Osteocyte (in vitro differentiated cells): ENCODE results near the gene EXOC4. TPM values are rescaled to one million over a fixed set of nuclear protein-coding genes. Genes with fewer than 3 reads are reported as not detected.

ENCODE experiments used
- DNase-seq: peaks from one replicate; pipeline ENCODE4 v3.0.0; 2021; ENCODE audit warnings: mixed read lengths; ENCODE audit not compliant: unreplicated experiment; ENCODE audit errors: extremely low spot score
- H3K27ac Mint-ChIP-seq: one replicate; pipeline ENCODE4 v1.8.0; 2021; ENCODE audit warnings: mild to moderate bottlenecking, mixed read lengths; ENCODE audit not compliant: unreplicated experiment
- H3K27me3 Mint-ChIP-seq: one replicate; pipeline ENCODE4 v1.8.0; 2021; ENCODE audit warnings: mixed read lengths; ENCODE audit not compliant: unreplicated experiment
- H3K36me3 Mint-ChIP-seq: one replicate; pipeline ENCODE4 v1.8.0; 2021; ENCODE audit warnings: mixed read lengths; ENCODE audit not compliant: unreplicated experiment
- H3K4me1 Mint-ChIP-seq: one replicate; pipeline ENCODE4 v1.8.0; 2021; ENCODE audit warnings: mixed read lengths; ENCODE audit not compliant: unreplicated experiment
- H3K4me3 Mint-ChIP-seq: one replicate; pipeline ENCODE4 v1.8.0; 2021; ENCODE audit warnings: mild to moderate bottlenecking, moderate library complexity, mixed read lengths; ENCODE audit not compliant: unreplicated experiment
- H3K9me3 Mint-ChIP-seq: one replicate; pipeline ENCODE4 v1.8.0; 2021; ENCODE audit warnings: mixed read lengths; ENCODE audit not compliant: unreplicated experiment
- CTCF ChIP-seq: fragments of 200-600 bp; sonication (generic); IDR thresholded peaks from 2 replicates; pipeline ENCODE4 v1.5.0; 2021; ENCODE audit warnings: antibody characterized with exemption, mild to moderate bottlenecking, moderate library complexity
- total RNA-seq: library from RNA; stranded (reverse); gene quantifications from 2 replicates; pipeline ENCODE4 v1.2.1, GENCODE V29; 2021

EXOC4 gene
- total RNA-seq, 1 donor from 2014 or later: 99.9 TPM

GRCh38 chr7:133355325-133355708, 102.4 kb downstream of the EXOC4 start:
- no peak for DNase-seq
- Mint-ChIP-seq H3K36me3 (peaks cover 24% of the 10 kb centered on the region), H3K9me3 (peaks cover 25% of the 10 kb centered on the region), H3K4me1 (peaks cover 31% of the 10 kb centered on the region), H3K27ac (peak overlapping the region; percentile 43), H3K27me3 (no peaks in the 10 kb centered on the region), H3K4me3 (no peak overlapping the region)
- TF ChIP-seq CTCF: no peak

GRCh38 chr7:133355822-133356221, 102.9 kb downstream of the EXOC4 start:
- Mint-ChIP-seq H3K27ac (no peak overlapping the region), H3K36me3 (peaks cover 26% of the 10 kb centered on the region), H3K27me3 (no peaks in the 10 kb centered on the region), H3K4me3 (no peak overlapping the region), H3K9me3 (peaks cover 23% of the 10 kb centered on the region), H3K4me1 (peaks cover 31% of the 10 kb centered on the region)
- DNase-seq: no peak
- TF ChIP-seq CTCF: no peak

- TF ChIP-seq CTCF: no peak
- H3K9me3 Mint-ChIP-seq: peaks cover 9% of the 10 kb centered on the region
- H3K4me3 Mint-ChIP-seq: no peak overlapping the region
- peaks cover 21% of the 10 kb centered on the region for H3K36me3 Mint-ChIP-seq
- no peaks in the 10 kb centered on the region for H3K27me3 Mint-ChIP-seq
- H3K4me1 Mint-ChIP-seq: peaks cover 31% of the 10 kb centered on the region
- no peak for DNase-seq
- peak overlapping the region; percentile 79 for H3K27ac Mint-ChIP-seq
Observed at GRCh38 chr7:133358708-133359107, 105.8 kb downstream of the EXOC4 start.

GRCh38 chr7:133359449-133359848, 106.6 kb downstream of the EXOC4 start:
- peaks cover 33% of the 10 kb centered on the region for H3K4me1 Mint-ChIP-seq
- peak overlapping the region; percentile 79 for H3K27ac Mint-ChIP-seq
- H3K9me3 Mint-ChIP-seq: peaks cover 8% of the 10 kb centered on the region
- no peak for DNase-seq
- TF ChIP-seq CTCF: no peak
- H3K27me3 Mint-ChIP-seq: no peaks in the 10 kb centered on the region
- peaks cover 20% of the 10 kb centered on the region for H3K36me3 Mint-ChIP-seq
- no peak overlapping the region for H3K4me3 Mint-ChIP-seq

GRCh38 chr7:133360201-133360600, 107.3 kb downstream of the EXOC4 start:
- H3K36me3 Mint-ChIP-seq: peaks cover 20% of the 10 kb centered on the region
- DNase-seq: no peak
- H3K27ac Mint-ChIP-seq: peak overlapping the region; percentile 17
- no peak overlapping the region for H3K4me3 Mint-ChIP-seq
- H3K27me3 Mint-ChIP-seq: no peaks in the 10 kb centered on the region
- peaks cover 8% of the 10 kb centered on the region for H3K9me3 Mint-ChIP-seq
- H3K4me1 Mint-ChIP-seq: peaks cover 34% of the 10 kb centered on the region
- TF ChIP-seq CTCF: no peak
